Hepatocyte (in vitro differentiated cells): ENCODE results near the gene TARS1. TPM values are rescaled to one million over a fixed set of nuclear protein-coding genes. Genes with fewer than 3 reads are reported as not detected.

Experiments
- DNase-seq: peaks from one replicate; pipeline ENCODE4 v3.0.0-alpha.2; 2016; ENCODE audit warnings: low spot score
- H2AFZ ChIP-seq: fragments of 200-600 bp; sonication (generic); 2 replicates; pipeline ENCODE4 v1.6.0; 2016; ENCODE audit warnings: antibody characterized with exemption, mild to moderate bottlenecking
- H3K27ac ChIP-seq: fragments of 200-600 bp; sonication (generic); 2 replicates; pipeline ENCODE4 v1.5.1; 2016; ENCODE audit warnings: mild to moderate bottlenecking
- H3K27me3 ChIP-seq: fragments of 200-600 bp; sonication (generic); 2 replicates; pipeline ENCODE4 v1.6.1; 2016
- H3K36me3 ChIP-seq: fragments of 200-600 bp; sonication (generic); replicated peaks from 2 replicates; pipeline ENCODE4 v1.5.1; 2016; ENCODE audit warnings: low read depth; ENCODE audit not compliant: insufficient read depth
- H3K4me1 ChIP-seq: fragments of 200-600 bp; sonication (generic); 2 replicates; pipeline ENCODE4 v1.5.1; 2016; ENCODE audit warnings: mild to moderate bottlenecking, moderate library complexity; ENCODE audit not compliant: insufficient read depth
- H3K4me2 ChIP-seq: fragments of 200-600 bp; sonication (generic); 2 replicates; pipeline ENCODE4 v1.6.0; 2016
- H3K4me3 ChIP-seq: fragments of 200-600 bp; sonication (generic); 2 replicates; pipeline ENCODE4 v1.5.1; 2016; ENCODE audit warnings: mild to moderate bottlenecking
- H3K79me2 ChIP-seq: fragments of 200-600 bp; sonication (generic); 2 replicates; pipeline ENCODE4 v1.6.0; 2017; ENCODE audit warnings: mild to moderate bottlenecking
- H3K9me2 ChIP-seq: fragments of 200-600 bp; sonication (generic); replicated peaks from 2 replicates; pipeline ENCODE4 v1.6.0; 2017; ENCODE audit warnings: mild to moderate bottlenecking; ENCODE audit not compliant: insufficient read depth
- H3K9me3 ChIP-seq: fragments of 200-600 bp; sonication (generic); 2 replicates; pipeline ENCODE4 v1.5.1; 2016; ENCODE audit warnings: low read depth, mild to moderate bottlenecking
- H4K20me1 ChIP-seq: fragments of 200-600 bp; sonication (generic); 2 replicates; pipeline ENCODE4 v1.6.0; 2016; ENCODE audit warnings: mild to moderate bottlenecking; ENCODE audit not compliant: insufficient read depth, poor library complexity, severe bottlenecking
- CTCF ChIP-seq: fragments of 200-600 bp; sonication (generic); IDR thresholded peaks from 2 replicates; pipeline ENCODE4 v1.5.1; 2016; ENCODE audit warnings: antibody characterized with exemption, mild to moderate bottlenecking; ENCODE audit not compliant: poor library complexity
- EZH2 ChIP-seq: fragments of 200-600 bp; sonication (generic); IDR thresholded peaks from 2 replicates; pipeline ENCODE4 v1.6.1; 2016; ENCODE audit warnings: antibody characterized with exemption, mild to moderate bottlenecking, borderline replicate concordance
- EZH2phosphoT487 ChIP-seq: fragments of 200-600 bp; sonication (generic); IDR thresholded peaks from one replicate; pipeline ENCODE4 v1.6.1; 2018; ENCODE audit warnings: antibody characterized with exemption, mild to moderate bottlenecking, low read depth, moderate library complexity; ENCODE audit not compliant: unreplicated experiment, severe bottlenecking
- WGBS: methylation state at CpG from one replicate; pipeline ENCODE4 v1.1.6; 2016; ENCODE audit warnings: low lambda C conversion rate; ENCODE audit errors: missing lambda C conversion rate; 5-methylcytosine and 5-hydroxymethylcytosine counted together
- polyA plus RNA-seq: library from polyadenylated mRNA; unstranded; fragments of >200 nt; fragmentation: Nextera tagmentation; extraction: Ambion mirVana; gene quantifications from 2 replicates; pipeline ENCODE4 v1.2.1, GENCODE V29; 2016
- total RNA-seq: library from RNA; depleted of rRNA; stranded (reverse); fragments of >200 nt; gene quantifications from 2 replicates; pipeline ENCODE4 v1.2.3, GENCODE V29; 2014

Gene TARS1
- total and polyA plus RNA-seq, 2 experiments from 2014 or later, result 109 to 206 TPM

GRCh38 chr5:33487236-33487635 lies 46.5 kb downstream of the TARS1 start:
- no peaks in the 10 kb centered on the region for H3K36me3 ChIP-seq
- no peak for DNase-seq
- no peaks in the 10 kb centered on the region for H4K20me1 ChIP-seq
- no peak overlapping the region for H2AFZ ChIP-seq
- WGBS, result 36% methylated on average over 3 of the region's 3 CpGs
- H3K27ac ChIP-seq, result no peak overlapping the region
- H3K9me2 ChIP-seq, result no peaks in the 10 kb centered on the region
- H3K4me3 ChIP-seq, result no peak overlapping the region
- no peaks in the 10 kb centered on the region for H3K9me3 ChIP-seq
- TF ChIP-seq EZH2phosphoT487 (no peak), CTCF (no peak), EZH2 (no peak)
- H3K4me2 ChIP-seq, result no peak overlapping the region
- no peaks in the 10 kb centered on the region for H3K27me3 ChIP-seq
- H3K79me2 ChIP-seq, result no peaks in the 10 kb centered on the region
- no peaks in the 10 kb centered on the region for H3K4me1 ChIP-seq

GRCh38 chr5:33488558-33489355 lies 48.0 kb downstream of the TARS1 start:
- 79% methylated on average over 19 of the region's 19 CpGs for WGBS
- no peak overlapping the region for H3K4me2 ChIP-seq
- DNase-seq, result no peak
- no peaks in the 10 kb centered on the region for H3K36me3 ChIP-seq
- H4K20me1 ChIP-seq, result no peaks in the 10 kb centered on the region
- H3K9me2 ChIP-seq, result no peaks in the 10 kb centered on the region
- H3K27ac ChIP-seq, result no peak overlapping the region
- TF ChIP-seq EZH2phosphoT487 (no peak), EZH2 (no peak), CTCF (no peak)
- no peaks in the 10 kb centered on the region for H3K9me3 ChIP-seq
- no peaks in the 10 kb centered on the region for H3K4me1 ChIP-seq
- no peaks in the 10 kb centered on the region for H3K27me3 ChIP-seq
- H3K79me2 ChIP-seq, result no peaks in the 10 kb centered on the region
- no peak overlapping the region for H3K4me3 ChIP-seq
- H2AFZ ChIP-seq, result no peak overlapping the region

GRCh38 chr5:33489481-33490067 lies 48.8 kb downstream of the TARS1 start:
- Histone ChIP-seq H3K9me3 (no peaks in the 10 kb centered on the region), H3K36me3 (no peaks in the 10 kb centered on the region), H3K9me2 (no peaks in the 10 kb centered on the region), H3K4me3 (no peak overlapping the region), H2AFZ (no peak overlapping the region), H3K27me3 (no peaks in the 10 kb centered on the region), H3K4me2 (no peak overlapping the region), H3K79me2 (no peaks in the 10 kb centered on the region), H3K27ac (no peak overlapping the region), H4K20me1 (no peaks in the 10 kb centered on the region), H3K4me1 (no peaks in the 10 kb centered on the region)
- DNase-seq, result no peak
- 59% methylated on average over 6 of the region's 6 CpGs for WGBS
- TF ChIP-seq EZH2 (no peak), CTCF (no peak), EZH2phosphoT487 (no peak)
